Measurements from ENCODE around the gene AOPEP.

DNA sequence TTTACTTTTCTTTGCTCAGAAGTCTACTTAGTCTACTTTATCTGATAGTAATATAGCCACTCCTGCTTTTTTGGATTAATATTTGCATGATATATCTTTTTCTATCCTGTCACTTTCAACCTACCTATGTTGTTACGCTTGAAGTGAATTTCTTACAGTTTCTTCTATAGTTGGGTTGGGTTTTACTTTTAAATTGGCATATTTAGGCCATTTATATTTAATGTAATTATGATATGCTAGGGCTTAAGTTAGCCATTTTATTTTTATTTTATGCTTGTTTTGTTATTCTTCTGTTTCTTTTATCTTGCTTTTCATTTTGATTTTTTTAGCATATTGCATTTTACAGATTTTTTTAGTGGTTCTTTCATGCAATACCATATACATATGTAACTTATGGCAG, 164.7 kb downstream of the AOPEP start:
- no peak for TF ChIP-seq SIN3A (IDR thresholded peaks at IDR 0.05; ENCODE audit: borderline replicate concordance, insufficient read depth, low read depth, low read length)
- TF ChIP-seq CTCF (IDR thresholded peaks at IDR 0.05) = no peak
- TF ChIP-seq POLR2AphosphoS5 (IDR thresholded peaks at IDR 0.05; ENCODE audit: low read depth, low read length) = no peak
- TF ChIP-seq REST (IDR thresholded peaks at IDR 0.05; ENCODE audit: insufficient read depth in 1 of 2, low read depth in 2 of 2, low read length in 1 of 2) = no peak

Data from Panc1 (cell line).